HUDEP-2 (cell line): ENCODE results near the gene DDO.
A peak's percentile ranks its signal among the peaks of the same experiment; 100 is the strongest.

Source experiments
- DNase-seq, 76 experiments: peaks; one replicate each; lab custom pipeline; 2025; ENCODE audit not compliant: unreplicated experiment in 76 of 76; lab: John Stamatoyannopoulos, UW

Gene DDO, protein sequence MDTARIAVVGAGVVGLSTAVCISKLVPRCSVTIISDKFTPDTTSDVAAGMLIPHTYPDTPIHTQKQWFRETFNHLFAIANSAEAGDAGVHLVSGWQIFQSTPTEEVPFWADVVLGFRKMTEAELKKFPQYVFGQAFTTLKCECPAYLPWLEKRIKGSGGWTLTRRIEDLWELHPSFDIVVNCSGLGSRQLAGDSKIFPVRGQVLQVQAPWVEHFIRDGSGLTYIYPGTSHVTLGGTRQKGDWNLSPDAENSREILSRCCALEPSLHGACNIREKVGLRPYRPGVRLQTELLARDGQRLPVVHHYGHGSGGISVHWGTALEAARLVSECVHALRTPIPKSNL

DNA sequence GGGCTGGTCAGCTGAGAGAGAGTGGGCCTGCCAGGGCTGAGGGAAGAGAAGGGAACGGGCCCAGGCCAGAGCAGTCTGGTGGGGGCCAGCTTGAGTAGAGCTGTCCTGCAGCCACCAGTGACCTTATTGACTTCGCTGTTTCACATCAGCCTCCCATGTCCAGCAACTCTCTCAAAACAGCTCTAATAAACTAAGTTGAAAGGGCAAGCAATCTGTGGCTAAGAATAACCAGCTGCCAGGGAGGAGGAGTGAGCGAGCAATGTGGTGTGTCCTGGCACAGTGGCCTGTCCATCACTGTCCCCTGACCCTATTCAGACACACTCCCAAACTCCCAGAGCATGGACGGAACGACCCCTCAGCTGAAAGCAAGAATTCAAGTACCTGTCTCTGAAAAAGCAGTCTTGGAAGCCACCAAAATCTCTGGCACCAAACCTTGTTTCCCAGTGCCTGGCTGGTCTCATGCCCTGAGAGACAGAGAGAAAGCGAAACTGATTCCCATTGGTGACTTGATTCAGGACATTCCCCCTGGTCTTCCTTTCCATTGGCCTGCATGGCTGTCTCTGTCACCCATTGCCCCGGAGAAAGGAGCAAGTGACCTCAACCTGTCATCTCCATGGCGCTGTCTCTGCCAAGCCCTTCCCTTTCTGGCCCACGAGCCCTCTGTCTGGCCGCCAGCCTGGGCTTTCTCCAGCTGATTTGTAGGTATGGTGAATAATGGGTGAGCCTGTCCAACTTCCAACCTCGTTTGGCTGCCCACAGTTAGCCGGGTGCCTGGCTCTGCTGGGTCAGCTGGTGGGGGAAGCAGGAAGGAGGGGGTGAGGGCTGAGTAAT, at the start of gene DDO:
Gene DDO, minus strand, starts transcription at position 490 of the 831 bp plus-strand sequence. CDS start 2,113 bp downstream, outside the sequence.
- DNase-seq = peak in 8 of 76 experiments; percentile 6 to 27 (median 24)

DNA sequence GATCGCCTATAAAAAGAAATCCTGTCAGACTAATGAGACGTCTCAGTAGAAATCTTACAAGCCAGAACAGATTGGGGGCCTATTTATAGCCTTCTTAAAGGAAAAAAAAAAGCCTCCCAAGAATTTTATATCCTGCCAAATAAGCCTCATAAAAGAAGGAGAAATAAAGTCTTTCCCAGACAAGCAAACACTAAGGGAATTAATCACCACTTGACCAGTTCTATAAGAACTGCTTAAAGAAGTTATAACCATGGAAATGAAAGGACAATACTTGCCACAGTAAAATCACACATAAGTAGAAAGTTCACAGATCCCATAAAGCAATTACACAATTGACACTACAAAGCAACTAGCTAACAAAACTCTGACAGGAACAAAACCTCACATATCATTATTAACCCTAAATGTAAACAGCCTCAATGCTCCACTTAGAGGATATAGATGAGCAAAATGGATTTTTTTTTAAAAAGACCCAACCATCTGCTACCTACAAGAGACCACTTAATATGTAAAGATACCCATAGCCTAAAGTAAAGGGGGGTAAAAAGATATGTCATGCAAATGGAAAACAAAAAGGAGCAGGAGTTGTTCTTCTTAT, 47.6 kb upstream of the DDO start:
- DNase-seq = no peak

DNA sequence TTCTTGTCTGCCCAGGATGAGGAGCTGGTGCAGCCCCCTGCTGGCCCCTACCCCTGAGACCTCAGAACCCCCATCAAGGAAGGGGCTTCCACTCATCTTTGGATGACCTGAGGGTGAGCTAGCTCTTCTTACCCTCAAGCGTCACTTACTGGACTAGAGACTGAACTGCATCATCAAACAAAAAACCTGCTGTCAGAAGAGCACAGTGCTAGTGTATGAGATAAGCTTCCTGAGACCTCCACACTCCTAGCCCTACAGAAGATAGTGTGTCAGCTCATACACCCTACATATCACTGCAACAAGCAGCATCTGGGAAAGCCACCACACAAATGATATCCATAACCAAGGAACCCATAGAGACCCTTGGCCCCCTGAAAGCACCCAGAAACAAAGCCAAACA, 46.0 kb upstream of the DDO start:
- peak in 2 of 76 experiments; percentile 15 to 18 for DNase-seq

DNA sequence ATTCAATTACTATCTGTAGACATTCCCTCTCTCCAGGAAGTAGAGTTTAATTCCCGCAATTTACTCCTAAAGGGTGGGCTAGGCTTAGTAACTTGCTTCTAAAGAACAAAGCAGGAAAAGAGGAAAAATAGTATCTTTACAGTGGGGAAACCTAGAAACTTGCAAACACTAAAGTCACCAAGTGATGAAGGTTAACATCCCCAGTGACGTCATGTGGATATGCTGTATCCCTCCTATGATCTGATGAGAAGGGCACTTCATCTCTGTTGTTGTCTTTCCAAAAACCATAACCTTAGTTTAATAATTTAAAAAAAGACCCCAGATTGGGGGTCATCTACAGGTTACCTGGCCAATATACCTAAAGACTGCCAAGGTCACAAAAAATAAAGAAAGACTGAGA, 43.8 kb upstream of the DDO start:
- DNase-seq = no peak

DNA sequence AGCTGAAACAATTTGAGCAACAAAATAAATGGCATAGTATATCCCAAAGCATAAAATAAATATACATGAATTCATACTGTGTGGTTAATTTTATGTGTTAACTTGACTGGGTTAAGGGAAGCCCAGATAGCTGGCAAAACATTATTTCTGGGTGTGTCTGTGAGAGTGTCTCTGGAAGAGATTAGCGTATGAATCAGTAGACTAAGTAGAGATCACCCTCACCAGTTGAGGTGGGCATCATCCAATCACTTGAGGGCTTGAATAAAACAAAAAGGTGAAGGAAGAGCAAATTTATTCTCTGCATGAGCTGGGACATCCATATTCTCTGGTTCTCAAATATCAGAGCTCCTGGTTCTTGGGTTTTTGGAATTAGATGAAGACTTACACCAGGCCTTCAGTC, 43.1 kb upstream of the DDO start:
- no peak for DNase-seq

DNA sequence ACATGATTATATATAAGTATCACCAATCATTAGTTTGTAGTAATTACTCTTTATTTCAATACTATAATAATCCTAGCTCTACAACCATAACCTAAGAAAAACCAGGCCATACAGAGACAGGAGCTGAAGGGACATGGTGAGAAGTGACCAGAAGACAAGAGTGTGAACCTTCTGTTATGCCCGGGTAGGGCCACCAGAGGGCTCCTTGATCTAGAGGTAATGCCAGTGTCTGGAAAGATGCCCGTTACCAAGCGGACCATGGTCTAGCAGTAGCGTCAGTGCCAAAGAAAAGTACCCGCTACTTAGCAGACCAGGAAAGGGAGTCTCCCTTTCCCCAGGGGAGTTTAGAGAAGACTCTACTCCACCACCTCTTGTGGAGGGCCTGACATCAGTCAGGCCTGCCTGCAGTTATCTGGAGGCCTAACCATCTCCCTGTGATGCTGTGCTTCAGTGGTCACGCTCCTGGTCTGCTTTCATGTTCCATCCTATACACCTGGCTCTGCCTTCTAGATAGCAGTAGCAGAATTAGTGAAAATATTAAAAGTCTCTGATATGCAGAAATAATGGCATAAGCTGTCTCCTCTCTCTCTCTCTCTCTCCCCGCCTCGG, 42.3 kb upstream of the DDO start:
- DNase-seq = peak in 59 of 76 experiments; percentile 19 to 85 (median 57)

DNA sequence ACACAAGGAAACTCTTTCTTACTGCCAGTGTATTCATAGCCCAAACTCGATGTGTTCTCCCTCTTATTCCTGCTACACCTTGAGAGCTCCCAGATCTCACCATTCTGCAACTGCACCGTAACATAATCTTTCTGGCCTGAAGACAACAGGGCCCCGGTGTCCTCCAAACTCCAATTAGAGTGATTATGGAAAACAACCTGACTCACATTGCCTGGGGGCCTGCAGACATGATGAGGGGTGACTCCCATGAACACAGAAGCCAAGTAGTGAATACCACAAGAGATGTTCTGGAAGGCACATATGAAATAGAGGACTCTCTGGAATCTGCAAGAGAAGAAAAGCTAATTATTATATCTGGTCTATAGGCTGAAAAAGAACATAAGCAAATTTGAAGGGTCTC, 41.3 kb upstream of the DDO start:
- DNase-seq = no peak

DNA sequence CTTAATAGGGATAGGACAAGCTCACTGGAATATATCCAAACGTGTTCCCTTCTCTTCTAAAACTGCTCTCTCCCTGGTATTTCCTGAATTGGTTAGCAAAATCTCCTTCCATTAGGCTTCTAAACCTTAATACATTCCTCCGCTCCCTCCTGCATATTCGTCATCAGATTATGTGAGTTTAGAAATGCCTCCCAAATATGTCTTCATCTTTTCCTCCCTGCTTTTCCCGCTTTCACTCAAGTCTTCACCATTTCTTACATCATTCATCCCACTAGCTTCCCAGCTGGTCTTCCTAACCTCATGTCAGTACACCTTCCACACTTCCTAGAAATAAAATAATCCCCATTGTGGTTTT, 34.1 kb upstream of the DDO start:
- no peak for DNase-seq

DNA sequence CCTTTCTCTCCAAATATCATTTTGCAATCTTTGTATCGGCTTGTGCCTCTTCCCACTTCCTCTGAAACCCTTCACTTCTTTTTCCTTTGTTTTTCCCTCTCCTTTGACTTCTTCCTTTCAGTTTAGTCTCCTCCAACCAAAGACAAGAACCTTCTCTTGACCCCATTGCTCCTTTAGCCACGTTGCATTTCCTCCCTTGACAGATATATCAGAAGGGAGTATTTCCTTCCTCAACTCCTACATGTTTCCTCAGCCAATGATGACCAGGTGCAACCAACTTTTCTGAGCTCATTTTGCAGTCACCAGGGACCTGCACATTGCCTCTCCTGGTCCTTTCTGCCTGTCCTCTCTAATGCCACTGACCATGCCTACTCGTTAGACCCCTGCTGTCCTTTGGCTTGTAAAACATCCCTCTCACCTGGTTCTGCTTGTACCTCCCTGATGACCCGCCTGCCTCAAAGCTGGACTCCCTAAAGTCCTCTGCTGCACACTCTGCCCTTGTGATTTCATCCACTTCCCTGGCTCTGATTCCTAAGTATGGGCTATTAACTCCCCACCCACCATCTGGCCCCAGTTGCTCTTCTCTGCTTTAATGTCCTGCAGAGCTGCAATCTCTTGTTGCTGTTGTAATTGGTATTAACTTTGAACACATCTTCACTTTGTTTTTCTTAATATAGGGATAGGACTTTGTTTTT, 33.6 kb upstream of the DDO start:
- no peak for DNase-seq

DNA sequence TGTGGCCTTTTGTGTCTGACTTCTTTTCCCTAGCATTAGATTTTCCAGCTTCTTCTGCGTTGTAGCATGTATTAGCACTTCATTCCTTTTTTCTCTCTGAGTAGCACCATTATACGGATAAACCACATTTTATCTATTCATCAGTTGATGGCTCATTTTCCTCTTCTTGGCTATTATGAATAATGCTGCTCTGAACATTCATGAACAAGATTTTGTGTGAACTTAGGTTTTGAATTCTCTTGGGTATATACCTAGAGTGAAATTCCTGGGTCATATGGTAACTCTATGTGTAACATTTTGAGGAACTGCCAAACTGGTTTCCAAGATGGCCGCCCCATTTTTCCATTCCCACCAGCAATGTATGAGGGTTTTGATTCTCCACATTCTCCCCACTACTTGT, 32.4 kb upstream of the DDO start:
- DNase-seq = no peak

DNA sequence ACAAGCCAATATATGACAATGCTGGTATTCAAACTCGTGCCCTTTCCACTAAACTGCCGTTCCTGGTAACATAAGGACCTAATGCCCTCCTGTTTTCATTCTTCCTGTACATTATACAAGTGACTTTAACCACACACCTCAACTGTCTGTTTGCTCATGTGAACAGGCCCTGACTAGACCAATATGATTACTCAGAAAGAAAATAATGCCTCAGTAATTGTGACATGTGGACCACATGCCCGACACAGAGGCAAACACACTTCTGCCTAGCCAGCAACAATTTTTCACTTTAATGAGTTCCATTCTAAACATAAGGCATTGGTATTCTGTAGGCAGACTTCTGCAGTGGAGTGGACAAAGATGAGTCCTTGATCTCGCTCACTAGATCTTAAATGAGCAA, 31.0 kb upstream of the DDO start:
- DNase-seq = no peak

DNA sequence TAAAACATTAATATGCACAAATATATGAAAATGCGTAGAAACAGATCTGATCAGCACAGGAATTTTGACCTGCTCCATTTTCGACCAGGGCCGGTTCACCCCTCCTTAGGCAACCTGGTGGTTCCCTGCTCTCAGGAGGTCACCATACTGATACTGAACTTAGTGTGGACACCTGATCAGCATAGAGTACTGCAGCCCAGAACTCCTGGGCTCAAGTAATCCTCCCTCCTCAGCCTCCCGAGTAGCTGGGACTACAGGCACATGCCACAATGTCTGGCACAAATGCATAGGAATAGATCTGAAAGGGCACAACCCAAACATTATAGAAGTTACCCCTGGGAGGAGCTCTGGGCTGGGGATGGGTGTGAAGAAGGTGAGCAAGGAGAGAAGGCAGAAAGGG, 24.7 kb upstream of the DDO start:
- DNase-seq = no peak

DNA sequence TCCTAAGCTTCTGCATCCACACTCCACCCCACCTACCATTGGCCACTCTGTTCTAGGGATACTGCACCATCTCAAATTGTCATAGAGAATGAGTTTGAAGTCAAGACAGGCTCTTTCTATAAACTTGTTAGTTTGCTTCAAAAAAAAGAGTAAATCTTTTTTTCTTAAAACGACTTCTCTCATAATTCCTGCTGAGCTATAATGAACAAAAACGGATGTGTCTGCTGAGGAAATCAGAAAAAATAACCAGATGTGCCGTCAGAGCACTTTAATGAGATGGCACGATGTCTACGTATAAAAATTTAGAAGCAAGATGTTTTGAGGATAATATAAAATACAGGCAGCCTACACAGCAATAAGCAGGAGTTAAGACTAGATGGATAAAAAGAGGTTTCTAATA, 24.0 kb upstream of the DDO start:
- DNase-seq = no peak

DNA sequence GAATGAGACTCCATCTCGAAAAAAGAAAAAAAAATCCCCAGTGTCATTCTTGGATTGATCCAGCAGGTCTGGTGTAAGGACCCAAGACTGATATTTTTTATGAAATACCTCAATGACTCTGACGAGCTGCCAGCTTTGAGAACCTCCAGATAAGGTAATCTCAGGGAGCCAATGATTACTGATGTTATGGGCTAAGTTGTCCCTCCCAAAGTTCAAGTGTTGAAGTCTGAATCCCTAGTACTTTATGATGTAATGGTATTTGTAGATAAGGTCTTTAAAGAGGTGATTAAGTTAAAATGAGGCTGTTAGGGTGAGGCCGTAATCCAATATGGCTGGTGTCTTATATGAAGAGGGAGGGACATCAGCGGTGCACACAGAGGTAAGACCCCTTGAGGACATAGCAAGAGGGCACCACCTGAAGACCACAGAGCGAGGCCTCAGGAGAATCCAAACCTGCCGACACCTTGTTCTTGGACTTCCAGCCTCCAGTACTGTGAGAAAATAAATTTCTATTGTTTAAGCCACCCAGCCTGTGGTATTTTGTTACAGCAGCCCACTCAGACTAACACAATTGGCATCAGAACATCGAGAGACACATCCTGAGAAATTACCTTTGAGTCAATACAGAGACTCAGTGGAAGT, 19.7 kb upstream of the DDO start:
- DNase-seq = peak in 3 of 76 experiments; percentile 12 to 28 (median 15)

DNA sequence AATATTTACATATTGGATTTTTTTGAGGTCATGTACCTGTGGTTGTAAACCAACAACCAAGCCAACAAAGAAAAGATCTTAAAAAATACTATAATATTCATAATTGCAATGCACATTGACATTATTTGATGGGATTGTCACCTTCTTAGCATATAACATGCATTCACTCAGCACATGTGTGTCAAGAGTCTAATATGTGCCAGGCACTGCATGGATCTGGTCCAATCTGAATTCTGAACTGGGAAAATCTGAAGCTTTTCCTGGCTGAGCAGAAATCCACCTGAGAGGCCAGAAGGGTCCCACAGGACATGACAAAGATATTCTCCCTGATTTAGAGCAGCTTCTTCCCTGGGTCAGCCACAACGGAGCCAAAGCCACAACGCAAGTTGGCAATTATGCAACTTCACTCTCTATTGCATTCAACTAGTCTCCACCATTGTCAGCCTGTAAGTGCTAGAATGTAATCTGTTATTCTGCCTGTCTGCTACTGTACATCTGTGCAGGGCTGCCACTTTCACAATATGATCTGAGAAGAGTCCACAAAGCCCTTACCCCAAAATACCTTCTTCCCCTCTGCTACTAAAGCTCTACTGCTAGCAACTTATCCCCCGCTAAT, 17.0 kb upstream of the DDO start:
- DNase-seq = no peak

DNA sequence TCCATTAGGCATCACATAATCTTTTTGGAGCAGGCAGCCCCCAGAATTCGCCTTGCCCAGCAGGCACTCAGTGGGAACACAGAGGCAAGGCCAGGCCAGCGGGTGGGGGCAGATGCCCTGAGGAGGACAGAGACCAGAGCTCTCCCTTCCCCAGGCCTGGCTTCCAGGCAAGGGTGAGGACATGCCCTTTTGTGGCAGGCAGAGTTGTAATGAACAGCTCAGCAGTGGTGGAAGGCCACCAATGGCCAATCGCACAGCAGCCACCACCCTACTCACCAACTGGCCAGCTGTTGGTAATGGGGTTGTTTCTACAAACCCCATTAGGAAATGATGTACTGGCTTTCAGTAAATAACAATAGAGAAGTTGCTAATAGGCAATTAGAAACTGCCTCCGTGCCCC, 15.4 kb upstream of the DDO start:
- DNase-seq = no peak

DNA sequence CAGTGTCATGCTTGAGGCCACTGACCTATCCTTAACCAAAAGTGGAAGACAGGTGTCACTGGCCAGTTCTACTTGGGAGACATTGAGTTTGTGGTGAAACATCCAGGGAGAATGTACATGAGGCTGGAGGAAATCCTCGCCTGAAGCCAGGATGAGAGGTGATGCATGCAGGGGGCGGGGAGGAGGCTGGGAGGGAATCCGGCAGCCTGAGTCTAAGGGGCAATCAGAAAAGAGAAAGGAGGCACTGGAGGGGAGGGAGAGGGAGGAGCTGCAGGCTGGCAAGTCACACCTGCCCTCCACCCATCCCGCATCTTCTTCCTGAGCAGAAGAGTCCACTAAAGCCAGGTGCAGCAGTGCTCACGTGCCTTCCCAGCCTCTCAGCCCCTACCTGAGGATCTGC, 14.9 kb upstream of the DDO start:
- DNase-seq = no peak

DNA sequence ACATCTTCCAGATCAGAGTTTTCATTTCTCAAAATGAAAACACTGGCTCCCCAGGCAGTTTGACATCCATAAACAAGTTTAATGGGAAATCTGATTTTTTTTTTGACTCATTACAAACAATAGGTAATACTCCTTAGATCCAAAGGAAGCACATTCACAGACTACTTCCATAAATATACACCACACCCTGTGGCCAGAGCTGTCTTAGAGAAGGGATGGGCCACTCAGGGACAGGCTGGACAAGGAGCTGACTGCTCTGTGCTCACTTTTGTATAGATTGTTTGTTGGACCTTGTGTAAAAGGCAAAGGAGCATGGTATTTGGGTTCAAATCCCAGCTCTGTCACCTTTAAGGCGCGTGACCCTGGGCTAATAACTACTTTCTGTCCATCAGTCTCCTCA, 12.8 kb upstream of the DDO start:
- no peak for DNase-seq

DNA sequence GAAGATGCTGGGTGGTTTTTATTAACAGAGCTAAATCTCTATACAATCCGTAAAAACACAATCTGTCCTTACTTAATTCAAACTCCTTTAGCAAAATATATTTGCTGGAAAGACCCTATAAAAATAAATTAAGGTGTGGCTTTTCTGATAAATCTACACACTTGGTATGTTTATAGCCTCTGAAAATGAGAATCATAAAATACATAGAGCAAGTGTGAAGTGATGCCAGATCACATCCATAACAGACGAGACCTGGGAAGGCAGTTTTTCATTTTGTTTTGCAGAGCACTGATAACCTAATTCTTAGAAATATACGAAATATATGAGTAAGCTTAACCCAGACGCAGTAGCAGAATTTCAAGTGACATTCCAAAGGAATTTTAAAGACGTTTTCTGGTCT, 10.4 kb upstream of the DDO start:
- no peak for DNase-seq

DNA sequence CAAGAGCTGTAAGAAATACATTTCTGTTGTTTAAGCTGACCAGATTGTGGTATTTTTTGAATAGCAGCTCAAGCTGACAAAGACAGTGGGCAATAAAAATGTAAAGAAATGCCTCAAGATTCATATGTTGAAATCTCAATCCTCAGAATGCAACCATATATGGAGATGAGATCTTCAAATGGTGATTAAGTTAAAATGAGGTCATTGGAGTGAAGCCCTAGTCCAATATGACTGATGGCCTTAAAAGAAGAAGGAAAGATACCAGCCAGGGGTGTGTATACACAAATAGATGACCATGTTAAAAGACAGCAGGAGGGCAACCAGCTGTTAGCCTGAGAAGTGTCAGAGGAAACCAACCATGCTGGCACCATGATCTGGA, 7.1 kb upstream of the DDO start:
- DNase-seq = no peak
